GM12875 (cell line): ENCODE measurements around the gene RIN3.

Source experiments
- H3K4me3 ChIP-seq: one replicate; pipeline ENCODE4 v1.5.1; 2011; ENCODE audit warnings: low read depth, low read length, control low read depth
- TF ChIP-seq, protein P1 (sequence below): IDR thresholded peaks from 2 replicates; pipeline ENCODE4 v1.5.1; 2011; ENCODE audit warnings: low read depth, mild to moderate bottlenecking, control low read depth, inconsistent platforms, low read length, moderate library complexity, borderline replicate concordance; ENCODE audit not compliant: insufficient read depth

RIN3 gene

DNA sequence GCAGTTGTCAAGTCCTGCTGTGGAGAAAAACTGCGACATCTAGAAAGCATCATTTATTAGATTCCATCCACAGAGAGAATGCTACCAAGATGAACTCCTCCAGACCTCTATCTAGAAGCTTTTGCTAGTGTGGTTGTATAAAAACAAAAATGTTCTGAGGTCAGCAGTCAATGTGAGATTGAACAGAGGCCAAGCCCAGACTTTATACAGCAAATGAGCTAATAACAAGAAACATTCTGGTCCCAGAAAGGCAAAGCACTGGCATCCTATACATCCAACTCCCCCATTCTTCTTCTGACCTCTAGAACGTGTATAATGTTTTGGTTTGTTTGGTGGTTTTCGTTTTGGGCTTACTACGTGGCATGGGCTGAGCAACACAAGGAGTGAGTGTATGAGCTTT, 26.7 kb upstream of the RIN3 start:
- no peak overlapping the region for H3K4me3 ChIP-seq
- TF ChIP-seq, protein P1, sequence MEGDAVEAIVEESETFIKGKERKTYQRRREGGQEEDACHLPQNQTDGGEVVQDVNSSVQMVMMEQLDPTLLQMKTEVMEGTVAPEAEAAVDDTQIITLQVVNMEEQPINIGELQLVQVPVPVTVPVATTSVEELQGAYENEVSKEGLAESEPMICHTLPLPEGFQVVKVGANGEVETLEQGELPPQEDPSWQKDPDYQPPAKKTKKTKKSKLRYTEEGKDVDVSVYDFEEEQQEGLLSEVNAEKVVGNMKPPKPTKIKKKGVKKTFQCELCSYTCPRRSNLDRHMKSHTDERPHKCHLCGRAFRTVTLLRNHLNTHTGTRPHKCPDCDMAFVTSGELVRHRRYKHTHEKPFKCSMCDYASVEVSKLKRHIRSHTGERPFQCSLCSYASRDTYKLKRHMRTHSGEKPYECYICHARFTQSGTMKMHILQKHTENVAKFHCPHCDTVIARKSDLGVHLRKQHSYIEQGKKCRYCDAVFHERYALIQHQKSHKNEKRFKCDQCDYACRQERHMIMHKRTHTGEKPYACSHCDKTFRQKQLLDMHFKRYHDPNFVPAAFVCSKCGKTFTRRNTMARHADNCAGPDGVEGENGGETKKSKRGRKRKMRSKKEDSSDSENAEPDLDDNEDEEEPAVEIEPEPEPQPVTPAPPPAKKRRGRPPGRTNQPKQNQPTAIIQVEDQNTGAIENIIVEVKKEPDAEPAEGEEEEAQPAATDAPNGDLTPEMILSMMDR = no peak

DNA sequence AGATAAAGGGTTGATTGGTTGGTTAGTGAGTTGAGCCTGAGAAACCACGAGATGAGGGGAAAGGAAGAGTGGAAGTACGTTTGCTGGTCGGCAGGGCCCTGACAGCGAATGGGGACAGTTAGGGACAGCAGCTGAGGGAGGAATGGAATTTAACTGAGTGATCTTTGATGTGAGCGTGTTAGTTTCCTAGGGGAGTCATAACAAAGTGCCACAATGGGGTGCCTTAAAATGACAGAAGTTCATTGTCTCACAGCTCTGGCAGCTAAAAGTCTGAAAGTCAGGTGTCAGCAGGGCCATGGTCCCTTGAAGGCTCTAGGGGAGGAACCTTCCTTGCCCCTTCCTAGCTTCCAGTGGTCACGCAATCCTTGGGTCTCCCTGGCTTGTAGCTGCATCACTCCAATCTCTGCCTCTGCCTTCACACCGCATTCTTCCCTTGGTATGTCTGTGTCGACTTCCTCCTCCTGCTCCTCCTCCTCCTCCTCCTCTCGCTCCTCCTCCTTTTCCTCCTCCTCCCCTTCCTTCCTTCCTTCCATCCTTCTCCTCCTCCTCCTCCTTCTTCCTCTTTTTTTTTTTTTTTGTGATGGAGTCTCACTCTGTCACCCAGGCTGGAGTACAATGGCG, 26.0 kb upstream of the RIN3 start:
- TF ChIP-seq, protein P1 = no peak
- no peak overlapping the region for H3K4me3 ChIP-seq

DNA sequence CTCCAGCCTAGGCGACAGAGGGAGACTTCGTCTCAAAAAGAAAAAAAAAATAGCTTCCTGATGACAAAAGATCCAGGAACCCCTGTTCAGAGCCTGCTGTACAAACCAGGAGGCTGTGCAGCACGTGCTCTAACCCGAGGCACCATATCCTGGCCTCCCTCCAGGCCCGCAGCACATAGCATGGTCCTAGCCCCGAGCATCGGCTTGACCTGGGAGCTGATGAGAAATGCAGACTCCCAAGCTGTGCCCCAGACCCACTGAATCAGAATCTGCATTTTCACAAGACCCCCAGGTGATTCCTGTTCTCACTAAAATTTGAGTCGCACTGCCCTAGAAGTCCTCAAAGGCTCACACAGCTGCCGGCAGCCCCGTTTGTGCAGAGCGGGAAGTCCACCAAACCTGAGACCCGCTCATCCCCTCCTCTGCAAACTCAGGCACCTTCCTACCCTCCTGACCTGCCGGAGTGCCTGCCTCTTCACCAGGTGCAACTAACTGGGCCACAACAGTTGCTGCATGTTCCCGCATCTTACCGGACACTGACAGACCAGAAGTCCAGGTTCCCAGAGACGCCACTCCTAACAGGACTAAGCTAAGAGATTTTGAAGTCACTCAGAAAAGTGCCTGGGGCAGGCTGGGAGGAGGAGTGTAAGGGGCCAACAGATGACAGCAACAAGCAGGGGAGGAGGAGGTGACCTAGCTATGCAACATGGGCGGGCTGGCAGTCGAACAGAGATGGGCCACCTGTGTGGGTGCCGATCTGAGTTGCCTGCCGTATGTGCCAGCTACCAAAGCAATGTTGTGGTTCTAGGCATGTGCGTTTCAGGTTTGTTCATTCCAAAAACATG, 24.0 kb upstream of the RIN3 start:
- H3K4me3 ChIP-seq = no peak overlapping the region
- TF ChIP-seq, protein P1 = no peak

DNA sequence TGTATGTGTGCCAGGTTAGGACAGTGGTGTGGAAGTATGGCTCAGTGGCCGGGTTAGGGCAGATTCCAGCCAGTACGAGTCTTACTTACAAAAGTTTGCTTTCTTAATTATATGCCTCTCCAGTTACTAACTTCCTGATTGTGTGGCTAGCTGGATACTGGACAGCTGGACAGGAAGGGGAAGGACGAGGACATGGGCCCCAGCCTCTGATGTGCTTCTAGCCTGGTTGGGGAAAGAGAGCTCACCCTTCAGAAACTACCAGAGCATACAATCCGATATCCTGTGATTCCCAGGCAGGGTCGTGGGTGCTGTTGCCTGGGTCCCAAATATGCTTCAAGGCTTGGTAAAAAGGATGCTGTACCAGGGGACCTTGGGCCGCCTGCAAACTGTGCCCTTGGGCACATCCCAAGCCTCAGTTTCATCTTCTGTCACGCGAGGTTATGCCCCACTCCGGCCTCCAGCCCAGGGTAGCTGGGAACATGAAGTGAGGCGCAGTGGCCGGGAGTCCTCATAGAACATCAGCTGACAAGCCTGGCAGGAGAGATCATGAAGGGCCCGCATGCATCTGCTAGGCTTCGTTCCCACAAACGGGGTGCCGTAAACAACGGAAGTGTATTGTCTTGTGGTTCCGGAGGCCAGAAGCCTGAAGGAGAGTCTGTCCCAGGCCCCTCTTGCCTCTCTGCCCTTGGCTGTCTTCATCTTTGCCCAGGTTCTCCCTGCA, 23.2 kb upstream of the RIN3 start:
- no peak overlapping the region for H3K4me3 ChIP-seq
- TF ChIP-seq, protein P1 = no peak

DNA sequence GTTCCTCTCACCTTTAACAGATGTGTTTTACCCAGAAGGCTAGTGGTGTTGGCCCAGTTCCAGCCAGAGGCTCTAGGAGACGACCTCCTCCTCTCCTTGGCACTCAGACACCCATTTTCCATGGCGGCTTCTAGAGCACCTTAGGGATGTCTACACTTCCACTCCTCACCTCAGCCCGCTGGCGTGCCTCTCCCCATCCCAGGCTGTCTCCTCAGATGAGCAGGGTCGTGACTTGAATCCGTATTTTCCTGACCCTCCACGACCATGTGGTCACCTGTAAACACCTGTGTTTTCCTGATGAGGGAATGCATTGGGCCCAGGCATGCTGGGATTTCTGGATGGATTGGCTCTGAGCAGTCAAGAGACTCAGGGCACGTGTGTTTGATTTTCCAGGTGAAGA, 21.8 kb upstream of the RIN3 start:
- TF ChIP-seq, protein P1 = no peak
- H3K4me3 ChIP-seq = no peak overlapping the region

DNA sequence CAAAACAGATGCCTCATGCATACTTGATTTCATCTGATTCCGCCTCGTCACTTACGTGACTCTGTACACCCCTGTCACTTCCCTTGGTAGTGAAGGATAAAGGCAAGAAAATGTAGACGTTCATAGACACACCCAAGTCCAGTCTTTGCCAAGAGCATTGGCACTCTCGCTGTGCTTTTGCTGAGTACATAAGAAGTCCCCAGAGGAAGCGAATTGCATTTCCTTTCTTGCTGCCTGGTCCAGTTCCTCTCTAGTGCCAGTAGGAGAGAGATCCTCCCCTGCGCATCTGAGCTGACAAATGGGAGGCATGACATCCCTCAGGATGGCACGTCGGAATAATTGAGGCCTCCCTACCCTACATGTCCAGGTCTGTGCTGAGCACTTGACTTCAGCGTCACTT, 21.3 kb upstream of the RIN3 start:
- TF ChIP-seq, protein P1 = no peak
- no peak overlapping the region for H3K4me3 ChIP-seq
